HL-60 (cell line): ENCODE measurements around the gene EXOC2.

Source experiments
- DNase-seq, 2 experiments: peaks; one replicate each; pipeline ENCODE4 v3.0.0-alpha.2; 2010 to 2020; ENCODE audit warnings: low read depth in 1 of 2, low spot score in 1 of 2
- H3K27ac ChIP-seq: fragments of 250-450 bp; sonication (Bioruptor Pico); replicated peaks from 2 replicates; pipeline ENCODE4 v1.5.1; 2020; ENCODE audit warnings: mild to moderate bottlenecking, moderate library complexity
- H3K27me3 ChIP-seq: fragments of 250-450 bp; sonication (Bioruptor Pico); 2 replicates; pipeline ENCODE4 v1.5.1; 2021; ENCODE audit warnings: mild to moderate bottlenecking, moderate library complexity; ENCODE audit not compliant: insufficient read depth, poor library complexity, severe bottlenecking
- H3K4me3 ChIP-seq: replicated peaks from 2 replicates; pipeline ENCODE4 v1.5.1; 2011; ENCODE audit warnings: mild to moderate bottlenecking, control low read depth, low read length; ENCODE audit not compliant: insufficient read depth
- CTCF ChIP-seq: IDR thresholded peaks from one replicate; pipeline ENCODE4 v1.5.1; 2011; ENCODE audit warnings: low read length, control low read depth, inconsistent platforms; ENCODE audit not compliant: insufficient read depth
- GABPA ChIP-seq: IDR thresholded peaks from 2 replicates; pipeline ENCODE4 v1.6.1; 2012; ENCODE audit warnings: low read depth
- POLR2AphosphoS5 ChIP-seq: IDR thresholded peaks from 2 replicates; pipeline ENCODE4 v1.6.1; 2012; ENCODE audit warnings: low read depth
- REST ChIP-seq: IDR thresholded peaks from 2 replicates; pipeline ENCODE4 v1.6.1; 2012; ENCODE audit warnings: low read depth; ENCODE audit not compliant: insufficient replicate concordance
- SPI1 ChIP-seq: IDR thresholded peaks from 2 replicates; pipeline ENCODE4 v1.6.1; 2012; ENCODE audit warnings: low read depth, mild to moderate bottlenecking, borderline replicate concordance

EXOC2 gene

GRCh38 chr6:549906-550305 lies 143.0 kb downstream of the EXOC2 start:
- TF ChIP-seq REST (no peak), GABPA (no peak), CTCF (no peak), POLR2AphosphoS5 (no peak), SPI1 (no peak)
- Histone ChIP-seq H3K27ac (no peak overlapping the region), H3K27me3 (no peaks in the 10 kb centered on the region), H3K4me3 (no peak overlapping the region)
- DNase-seq, result no peak

GRCh38 chr6:548517-548916 lies 144.4 kb downstream of the EXOC2 start:
- no peak for DNase-seq
- Histone ChIP-seq H3K4me3 (no peak overlapping the region), H3K27ac (no peak overlapping the region), H3K27me3 (no peaks in the 10 kb centered on the region)
- TF ChIP-seq POLR2AphosphoS5 (no peak), REST (no peak), CTCF (no peak), GABPA (no peak), SPI1 (no peak)

- Histone ChIP-seq H3K27ac (no peak overlapping the region), H3K27me3 (no peaks in the 10 kb centered on the region), H3K4me3 (no peak overlapping the region)
- no peak for DNase-seq
- no peak for TF ChIP-seq REST
- TF ChIP-seq CTCF, result no peak
- TF ChIP-seq SPI1, result no peak
- no peak for TF ChIP-seq POLR2AphosphoS5
- no peak for TF ChIP-seq GABPA
Observed at GRCh38 chr6:548091-548490, 144.8 kb downstream of the EXOC2 start.
